Myometrial cell (primary cell): Measurements from ENCODE around the gene C20orf141. TPM values are rescaled to one million over a fixed set of nuclear protein-coding genes. Genes with fewer than 3 reads are reported as not detected.

Experiments
- total RNA-seq: library from RNA; depleted of rRNA; stranded (reverse); fragments of >200 nt; gene quantifications from 2 replicates; pipeline ENCODE4 v1.2.3, GENCODE V29; 2015

Gene C20orf141, protein sequence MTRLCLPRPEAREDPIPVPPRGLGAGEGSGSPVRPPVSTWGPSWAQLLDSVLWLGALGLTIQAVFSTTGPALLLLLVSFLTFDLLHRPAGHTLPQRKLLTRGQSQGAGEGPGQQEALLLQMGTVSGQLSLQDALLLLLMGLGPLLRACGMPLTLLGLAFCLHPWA
- total RNA-seq, result not detected in 2 replicates

DNA sequence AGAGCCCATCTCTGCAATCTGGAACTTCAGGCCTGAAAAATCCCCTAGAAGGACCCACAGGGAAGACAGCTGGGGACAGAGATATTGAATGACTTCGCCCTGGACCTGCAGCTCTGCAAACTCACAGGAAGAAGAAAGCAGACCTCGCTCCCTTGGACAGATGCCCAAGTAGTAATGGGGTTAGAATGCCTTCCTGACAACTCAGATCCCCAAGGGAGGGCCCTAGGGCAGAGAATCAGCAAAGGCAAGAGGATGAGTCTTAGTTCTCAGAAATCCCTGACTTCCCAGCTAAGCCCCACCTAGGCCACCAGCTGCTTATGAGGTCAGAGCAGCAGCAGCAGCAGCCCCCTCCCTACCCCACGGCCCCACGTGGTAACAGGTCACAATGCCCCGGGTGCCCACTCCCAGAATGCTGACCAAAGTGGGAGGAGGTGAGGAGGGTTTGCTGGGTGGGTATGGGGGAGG, at the start of gene C20orf141:
C20orf141 (plus strand) TSS at position 401 of the 465 bp plus-strand sequence. CDS start 198 bp downstream, outside the sequence.

GRCh38 chr20:2800521-2801285, 14.1 kb upstream of the C20orf141 start, which contains the start of gene CPXM1:
CPXM1 (minus strand) TSS chr20:2800627; CDS start chr20:2800572, 55 bp downstream.

DNA sequence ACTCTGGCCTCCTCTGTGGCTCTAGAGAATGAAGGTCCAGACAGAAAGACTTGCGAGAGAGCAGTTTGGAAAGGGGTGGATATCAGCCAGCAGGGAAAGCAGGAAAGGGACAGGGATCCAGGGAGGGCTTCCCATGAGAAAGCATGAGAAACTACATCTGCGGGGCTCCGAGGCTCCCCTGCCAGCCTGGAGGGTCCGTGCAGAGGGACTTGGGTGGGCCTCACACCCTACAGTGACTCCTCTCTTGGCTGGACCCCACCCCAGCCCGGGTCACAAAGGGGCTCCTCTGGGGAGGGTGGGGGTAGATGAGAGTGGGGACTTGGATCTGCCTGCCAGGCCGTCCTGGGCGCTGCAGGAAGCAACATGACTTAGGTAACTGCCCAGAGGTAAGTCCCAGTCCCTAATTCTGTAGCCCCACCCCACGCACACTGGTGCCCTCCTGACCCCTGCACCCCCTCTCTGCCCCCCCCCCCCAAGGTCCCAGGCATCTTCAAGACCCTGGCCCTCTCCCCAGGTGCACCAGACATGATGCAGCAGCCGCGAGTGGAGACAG, 1.3 kb downstream of the C20orf141 start, which contains the start of gene TMEM239:
TMEM239 (plus strand) TSS at position 335 of the 553 bp plus-strand sequence; CDS start at position 526, 191 bp downstream.

GRCh38 chr20:2840138-2840966, 25.6 kb downstream of the C20orf141 start, which contains the start of the genes PCED1A and VPS16:
PCED1A (minus strand) TSS chr20:2840655; CDS start chr20:2839912, 743 bp downstream.
VPS16 (plus strand) TSS chr20:2840745; CDS start chr20:2840775, 30 bp downstream.

Other genes starting within 250 kb of the C20orf141 start
- 106 and 109 TPM in 2 replicates for gene NOP56, start 162.4 kb upstream of the C20orf141 start, total RNA-seq
- gene IDH3B, start 150.8 kb upstream of the C20orf141 start, total RNA-seq, result 133 and 141 TPM in 2 replicates
- gene EBF4, start 122.2 kb upstream of the C20orf141 start, total RNA-seq, result 1.1 and 2.9 TPM in 2 replicates
- 6.4 and 10.1 TPM in 2 replicates for gene CPXM1, start 14.4 kb upstream of the C20orf141 start, total RNA-seq
- gene TMEM239, start 1.4 kb downstream of the C20orf141 start, total RNA-seq, result under 0.01 TPM in 1 of 2 replicates, not detected in the other
- 24.8 and 43.5 TPM in 2 replicates for gene PCED1A, start 25.7 kb downstream of the C20orf141 start, total RNA-seq
- gene VPS16, start 25.8 kb downstream of the C20orf141 start, total RNA-seq, result 55.3 and 61.7 TPM in 2 replicates
- 38.1 and 40.8 TPM in 2 replicates for gene PTPRA, start 58.5 kb downstream of the C20orf141 start, total RNA-seq
- 0.35 TPM in 1 of 2 replicates, not detected in the other for gene GNRH2, start 228.6 kb downstream of the C20orf141 start, total RNA-seq
- gene MRPS26, start 231.1 kb downstream of the C20orf141 start, total RNA-seq, result 52.6 and 59.1 TPM in 2 replicates